HepG2 (cell line): ENCODE data around the gene CNNM4. TPM values are rescaled to one million over a fixed set of nuclear protein-coding genes. Genes with fewer than 3 reads are reported as not detected.

Experiments
- CBX2 ChIP-seq, 2 experiments: fragments of 200-600 bp in 1 of 2; sonication (generic); formaldehyde crosslinking in 1 of 2; IDR thresholded peaks; 2 replicates each; pipeline versions ENCODE4 v1.7.0 to v1.8.1; 2018 to 2022; ENCODE audit warnings: low read depth in 2 of 2, low read length in 1 of 2, mild to moderate bottlenecking in 1 of 2, missing genetic modification reagents in 1 of 2
- EHMT2 ChIP-seq: fragments of 200-600 bp; sonication (generic); IDR thresholded peaks from 2 replicates; pipeline ENCODE4 v1.7.0; 2017; ENCODE audit warnings: antibody characterized with exemption, low read depth, low read length, borderline replicate concordance
- HNF4A ChIP-seq: sonication (generic); formaldehyde crosslinking; IDR thresholded peaks from 2 replicates; pipeline ENCODE4 v1.4.0; 2020; ENCODE audit warnings: missing genetic modification reagents
- KLF9 ChIP-seq: IDR thresholded peaks from 2 replicates; pipeline ENCODE4 v1.6.1; 2016; ENCODE audit warnings: low read depth
- KMT2A ChIP-seq: sonication (generic); formaldehyde crosslinking; IDR thresholded peaks from 2 replicates; pipeline ENCODE4 v1.4.0; 2020; ENCODE audit warnings: missing genetic modification reagents
- KMT2B ChIP-seq: IDR thresholded peaks from 2 replicates; pipeline ENCODE4 v1.6.1; 2016; ENCODE audit warnings: missing genetic modification reagents, missing compliant biosample characterization
- MAF1 ChIP-seq: sonication (generic); formaldehyde crosslinking; IDR thresholded peaks from 2 replicates; pipeline ENCODE4 v1.5.0; 2020; ENCODE audit warnings: missing genetic modification reagents, borderline replicate concordance
- MEIS1 ChIP-seq: sonication (generic); formaldehyde crosslinking; IDR thresholded peaks from 2 replicates; pipeline ENCODE4 v1.9.0; 2021; ENCODE audit warnings: mild to moderate bottlenecking, missing genetic modification reagents, moderate library complexity, borderline replicate concordance
- SRSF1 ChIP-seq: fragments of 200-400 bp; formaldehyde crosslinking; optimal IDR thresholded peaks from 2 replicates; pipeline ENCODE3; 2017; ENCODE audit warnings: mild to moderate bottlenecking, low read depth, low read length, moderate library complexity
- STAT5B ChIP-seq: sonication (generic); formaldehyde crosslinking; IDR thresholded peaks from 2 replicates; pipeline ENCODE4 v1.4.0; 2020; ENCODE audit warnings: missing genetic modification reagents
- TARDBP ChIP-seq: sonication (generic); formaldehyde crosslinking; IDR thresholded peaks from 2 replicates; pipeline ENCODE4 v1.8.0; 2022; ENCODE audit warnings: mild to moderate bottlenecking, missing genetic modification reagents
- ZMYM3 ChIP-seq: sonication (generic); formaldehyde crosslinking; IDR thresholded peaks from 2 replicates; pipeline ENCODE4 v1.5.1; 2020; ENCODE audit warnings: mild to moderate bottlenecking, missing genetic modification reagents
- ZNF17 ChIP-seq: sonication (generic); formaldehyde crosslinking; IDR thresholded peaks from 2 replicates; pipeline ENCODE4 v1.5.0; 2020; ENCODE audit warnings: mild to moderate bottlenecking, missing genetic modification reagents
- ZNF496 ChIP-seq: sonication (generic); formaldehyde crosslinking; IDR thresholded peaks from 2 replicates; pipeline ENCODE4 v1.8.1; 2023; ENCODE audit warnings: mild to moderate bottlenecking, moderate library complexity, missing genetic modification reagents; ENCODE audit not compliant: insufficient replicate concordance
- polyA plus RNA-seq, 8 experiments: library from polyadenylated mRNA; depleted of rRNA in 3 of 8; stranded (reverse) in 7 of 8; unstranded in 1 of 8; fragments of >200 nt; fragmentation: Illumina TruSeq in 4 of 8; extraction: Trizol in 4 of 8; gene quantifications; 2 replicates each; pipeline versions ENCODE4 v1.2.1 to v1.2.3, GENCODE V29; 2011 to 2016; ENCODE audit warnings: low read depth in 4 of 8, missing spikeins in 1 of 8, mixed read lengths in 1 of 8; ENCODE audit not compliant: insufficient read depth in 1 of 8
- total RNA-seq, 5 experiments: library from RNA; depleted of rRNA; stranded (reverse); fragments of >200 nt; fragmentation: Illumina TruSeq; extraction: Trizol; gene quantifications; 2 replicates each; pipeline ENCODE4 v1.2.3, GENCODE V29; 2016; ENCODE audit warnings: low read depth in 1 of 5
- TF ChIP-seq, protein P1 (sequence below), 2 experiments: sonication (generic) in 1 of 2; formaldehyde crosslinking in 1 of 2; IDR thresholded peaks; 2 replicates each; pipeline versions ENCODE4 v1.5.1 to v1.6.1; 2011 to 2020; ENCODE audit warnings: borderline replicate concordance in 1 of 2, low read depth in 1 of 2, low read length in 1 of 2, mild to moderate bottlenecking in 1 of 2, missing genetic modification reagents in 1 of 2, moderate library complexity in 1 of 2
- TF ChIP-seq, protein P2 (sequence below): sonication (generic); formaldehyde crosslinking; IDR thresholded peaks from 2 replicates; pipeline ENCODE4 v1.8.1; 2023; ENCODE audit warnings: mild to moderate bottlenecking, missing genetic modification reagents
- TF ChIP-seq, protein P3 (sequence below): sonication (generic); formaldehyde crosslinking; IDR thresholded peaks from 2 replicates; pipeline ENCODE4 v1.8.1; 2023; ENCODE audit warnings: mild to moderate bottlenecking, inconsistent platforms, moderate library complexity, missing genetic modification reagents, borderline replicate concordance
- TF ChIP-seq, protein P4 (sequence below): sonication (generic); formaldehyde crosslinking; IDR thresholded peaks from 2 replicates; pipeline ENCODE4 v1.4.0; 2020; ENCODE audit warnings: mild to moderate bottlenecking, low read depth, missing genetic modification reagents
- TF ChIP-seq, protein P5 (sequence below): sonication (generic); formaldehyde crosslinking; IDR thresholded peaks from 2 replicates; pipeline ENCODE4 v1.5.1; 2020; ENCODE audit warnings: missing genetic modification reagents, mild to moderate bottlenecking, borderline replicate concordance
- TF ChIP-seq, protein P6 (sequence below): sonication (generic); formaldehyde crosslinking; IDR thresholded peaks from 2 replicates; pipeline ENCODE4 v1.5.0; 2020; ENCODE audit warnings: mild to moderate bottlenecking, missing genetic modification reagents

CNNM4 gene
- total and polyA plus RNA-seq, 2 of the 13 experiments (the other 11 are each of a cell fraction or from before 2014, with no cell fraction given) = 5.9 to 8.4 TPM

DNA sequence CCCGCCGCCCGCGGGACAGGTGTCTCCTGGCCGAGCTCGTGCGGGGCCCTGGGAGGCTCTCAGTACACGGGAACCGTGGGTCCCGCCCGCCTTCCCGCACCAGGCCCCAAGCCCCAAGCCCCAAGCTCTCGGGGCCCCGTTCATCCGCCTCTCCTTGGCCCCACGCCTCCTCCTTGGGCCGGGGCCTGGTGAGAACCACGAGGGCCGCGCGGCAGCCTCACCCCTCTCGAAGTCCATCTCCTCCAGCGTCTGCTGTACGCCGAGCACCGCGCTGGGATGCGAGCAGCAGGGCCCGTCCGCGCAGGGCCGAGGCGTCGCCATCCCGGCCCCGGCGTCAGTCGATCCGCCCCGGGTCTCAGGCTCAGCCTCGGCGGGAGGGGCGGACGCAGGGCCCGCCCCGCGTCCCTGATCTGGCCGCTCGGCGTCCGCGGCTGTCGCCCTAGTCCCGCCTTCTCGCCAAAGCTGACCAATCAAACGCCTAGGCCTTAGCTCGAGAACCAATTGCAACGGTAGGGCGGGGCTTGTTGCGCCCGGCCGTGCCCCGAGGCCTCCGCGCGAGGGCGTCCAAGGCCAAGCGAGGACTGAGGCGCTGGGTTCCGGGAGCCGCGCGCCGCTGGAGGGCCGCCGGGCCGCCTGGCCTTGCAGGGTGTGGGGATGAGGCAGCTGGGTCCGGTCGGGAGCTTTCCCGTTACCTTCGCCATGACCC, 97.1 kb downstream of the CNNM4 start, which contains the start of gene ANKRD39 (continued):
- TF ChIP-seq, protein P1, sequence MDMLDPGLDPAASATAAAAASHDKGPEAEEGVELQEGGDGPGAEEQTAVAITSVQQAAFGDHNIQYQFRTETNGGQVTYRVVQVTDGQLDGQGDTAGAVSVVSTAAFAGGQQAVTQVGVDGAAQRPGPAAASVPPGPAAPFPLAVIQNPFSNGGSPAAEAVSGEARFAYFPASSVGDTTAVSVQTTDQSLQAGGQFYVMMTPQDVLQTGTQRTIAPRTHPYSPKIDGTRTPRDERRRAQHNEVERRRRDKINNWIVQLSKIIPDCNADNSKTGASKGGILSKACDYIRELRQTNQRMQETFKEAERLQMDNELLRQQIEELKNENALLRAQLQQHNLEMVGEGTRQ (IDR thresholded peaks at IDR 0.05; ENCODE audit: low read depth, low read length) = no peak
- TF ChIP-seq, protein P1 (CRISPR knock-in tag; IDR thresholded peaks at IDR 0.05; ENCODE audit: borderline replicate concordance) = no peak
- TF ChIP-seq, protein P2, sequence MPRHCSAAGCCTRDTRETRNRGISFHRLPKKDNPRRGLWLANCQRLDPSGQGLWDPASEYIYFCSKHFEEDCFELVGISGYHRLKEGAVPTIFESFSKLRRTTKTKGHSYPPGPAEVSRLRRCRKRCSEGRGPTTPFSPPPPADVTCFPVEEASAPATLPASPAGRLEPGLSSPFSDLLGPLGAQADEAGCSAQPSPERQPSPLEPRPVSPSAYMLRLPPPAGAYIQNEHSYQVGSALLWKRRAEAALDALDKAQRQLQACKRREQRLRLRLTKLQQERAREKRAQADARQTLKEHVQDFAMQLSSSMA = 0 out of 2 replicates have a peak, but pooled peaks have one; percentile 56
- TF ChIP-seq ZMYM3 (CRISPR knock-in tag) = no peak; the same call in none of the 2 replicates
- TF ChIP-seq KLF9 (CRISPR knock-in tag) = 0 out of 2 replicates have a peak, but pooled peaks have one; percentile 27
- TF ChIP-seq ZNF17 (CRISPR knock-in tag) = no peak
- 0 out of 2 replicates have a peak, but pooled peaks have one; percentile 18 for TF ChIP-seq MAF1 (CRISPR knock-in tag)
- TF ChIP-seq, protein P3, sequence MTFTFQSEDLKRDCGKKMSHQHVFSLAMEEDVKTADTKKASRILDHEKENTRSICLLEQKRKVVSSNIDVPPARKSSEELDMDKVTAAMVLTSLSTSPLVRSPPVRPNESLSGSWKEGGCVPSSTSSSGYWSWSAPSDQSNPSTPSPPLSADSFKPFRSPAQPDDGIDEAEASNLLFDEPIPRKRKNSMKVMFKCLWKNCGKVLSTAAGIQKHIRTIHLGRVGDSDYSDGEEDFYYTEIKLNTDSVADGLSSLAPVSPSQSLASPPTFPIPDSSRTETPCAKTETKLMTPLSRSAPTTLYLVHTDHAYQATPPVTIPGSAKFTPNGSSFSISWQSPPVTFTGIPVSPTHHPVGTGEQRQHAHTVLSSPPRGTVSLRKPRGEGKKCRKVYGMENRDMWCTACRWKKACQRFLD (CRISPR knock-in tag) = peak; percentile 67
- TF ChIP-seq KMT2B (CRISPR knock-in tag) = peak; percentile 54
- TF ChIP-seq MEIS1 (CRISPR knock-in tag) = peak; percentile 84; the same call in 1 of the 2 replicates
- TF ChIP-seq EHMT2 = no peak
- TF ChIP-seq, protein P4, sequence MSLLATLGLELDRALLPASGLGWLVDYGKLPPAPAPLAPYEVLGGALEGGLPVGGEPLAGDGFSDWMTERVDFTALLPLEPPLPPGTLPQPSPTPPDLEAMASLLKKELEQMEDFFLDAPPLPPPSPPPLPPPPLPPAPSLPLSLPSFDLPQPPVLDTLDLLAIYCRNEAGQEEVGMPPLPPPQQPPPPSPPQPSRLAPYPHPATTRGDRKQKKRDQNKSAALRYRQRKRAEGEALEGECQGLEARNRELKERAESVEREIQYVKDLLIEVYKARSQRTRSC (CRISPR knock-in tag) = peak; percentile 78; the same call in 1 of the 2 replicates
- peak; percentile 91 for TF ChIP-seq KMT2A
- TF ChIP-seq TARDBP (CRISPR knock-in tag) = peak; percentile 95
- no peak for TF ChIP-seq ZNF496 (CRISPR knock-in tag)
- TF ChIP-seq HNF4A = 0 out of 2 replicates have a peak, but pooled peaks have one; percentile 9
- TF ChIP-seq STAT5B = no peak; the same call in 1 of the 2 replicates
- no peak for TF ChIP-seq CBX2 (IDR thresholded peaks at IDR 0.05; ENCODE audit: low read depth, low read length)
- 0 out of 2 replicates have a peak, but pooled peaks have one; percentile 51 for TF ChIP-seq CBX2 (CRISPR knock-in tag; IDR thresholded peaks at IDR 0.05; ENCODE audit: low read depth)
- TF ChIP-seq, protein P5, sequence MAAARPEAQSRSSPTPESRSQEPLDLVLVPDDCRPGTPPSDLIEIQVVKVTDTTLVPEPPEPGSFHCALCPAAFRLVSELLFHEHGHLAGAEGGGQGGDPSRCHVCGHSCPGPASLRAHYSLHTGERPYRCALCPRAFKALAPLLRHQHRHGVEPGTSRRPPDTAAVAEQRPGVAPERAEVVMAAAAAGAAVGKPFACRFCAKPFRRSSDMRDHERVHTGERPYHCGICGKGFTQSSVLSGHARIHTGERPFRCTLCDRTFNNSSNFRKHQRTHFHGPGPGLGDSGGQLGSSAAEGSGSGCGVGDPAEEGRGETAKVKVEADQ = peak; percentile 98
- TF ChIP-seq SRSF1 = no peak
- TF ChIP-seq, protein P6, sequence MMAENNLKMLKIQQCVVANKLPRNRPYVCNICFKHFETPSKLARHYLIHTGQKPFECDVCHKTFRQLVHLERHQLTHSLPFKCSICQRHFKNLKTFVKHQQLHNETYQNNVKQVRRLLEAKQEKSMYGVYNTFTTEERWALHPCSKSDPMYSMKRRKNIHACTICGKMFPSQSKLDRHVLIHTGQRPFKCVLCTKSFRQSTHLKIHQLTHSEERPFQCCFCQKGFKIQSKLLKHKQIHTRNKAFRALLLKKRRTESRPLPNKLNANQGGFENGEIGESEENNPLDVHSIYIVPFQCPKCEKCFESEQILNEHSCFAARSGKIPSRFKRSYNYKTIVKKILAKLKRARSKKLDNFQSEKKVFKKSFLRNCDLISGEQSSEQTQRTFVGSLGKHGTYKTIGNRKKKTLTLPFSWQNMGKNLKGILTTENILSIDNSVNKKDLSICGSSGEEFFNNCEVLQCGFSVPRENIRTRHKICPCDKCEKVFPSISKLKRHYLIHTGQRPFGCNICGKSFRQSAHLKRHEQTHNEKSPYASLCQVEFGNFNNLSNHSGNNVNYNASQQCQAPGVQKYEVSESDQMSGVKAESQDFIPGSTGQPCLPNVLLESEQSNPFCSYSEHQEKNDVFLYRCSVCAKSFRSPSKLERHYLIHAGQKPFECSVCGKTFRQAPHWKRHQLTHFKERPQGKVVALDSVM = peak; percentile 80
